ENCODE measurements around the gene XRCC3.

XRCC3 gene

DNA sequence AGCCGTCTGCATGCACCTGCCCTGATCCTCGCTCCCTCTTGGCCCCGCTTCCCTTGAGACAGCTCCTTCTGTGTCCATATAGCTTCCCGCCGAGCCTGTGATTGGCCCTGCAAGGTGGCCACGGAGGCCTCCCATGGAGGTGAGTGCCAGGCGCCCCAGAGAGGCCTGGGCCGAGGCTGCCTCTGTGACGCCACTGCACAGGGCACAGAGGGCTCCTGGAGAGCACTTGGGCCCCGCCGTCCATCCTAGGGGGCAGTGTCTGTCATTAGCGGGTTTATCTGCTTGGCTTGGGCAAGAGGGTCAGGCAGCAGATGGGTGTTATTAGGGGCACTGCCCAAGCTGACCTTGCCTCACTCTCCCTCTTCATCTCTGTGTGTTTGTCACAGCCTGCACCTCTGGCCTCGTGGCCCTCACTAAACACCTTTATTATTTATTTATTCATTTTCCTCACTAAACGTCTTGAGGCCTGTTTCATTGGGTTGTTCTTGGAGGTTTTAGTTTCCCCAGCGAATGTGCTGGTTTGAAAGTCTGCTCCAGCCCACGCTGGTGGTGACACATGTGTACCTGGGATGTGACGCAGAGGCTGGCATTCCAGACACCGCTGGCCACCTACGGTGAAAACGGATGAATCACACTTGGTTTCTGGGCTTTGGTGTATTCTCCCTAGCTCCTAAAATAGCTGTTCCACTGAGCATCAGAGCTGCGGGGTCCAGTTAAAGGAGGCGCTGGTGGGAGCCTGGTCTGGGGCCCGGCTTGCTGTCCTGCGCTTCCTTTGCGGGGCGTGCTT is 6.3 kb upstream of the XRCC3 start:
- POLR2A ChIA-PET: interaction anchor here (0.6 kb wide), 1 partner anchor 1720 kb away, joined by 3 read pairs; no protein-coding TSS in a partner anchor
- DNase-seq (ENCODE audit: extremely low spot score): no peak
- CTCF ChIA-PET: no interaction called here
- TF ChIP-seq, protein P1, sequence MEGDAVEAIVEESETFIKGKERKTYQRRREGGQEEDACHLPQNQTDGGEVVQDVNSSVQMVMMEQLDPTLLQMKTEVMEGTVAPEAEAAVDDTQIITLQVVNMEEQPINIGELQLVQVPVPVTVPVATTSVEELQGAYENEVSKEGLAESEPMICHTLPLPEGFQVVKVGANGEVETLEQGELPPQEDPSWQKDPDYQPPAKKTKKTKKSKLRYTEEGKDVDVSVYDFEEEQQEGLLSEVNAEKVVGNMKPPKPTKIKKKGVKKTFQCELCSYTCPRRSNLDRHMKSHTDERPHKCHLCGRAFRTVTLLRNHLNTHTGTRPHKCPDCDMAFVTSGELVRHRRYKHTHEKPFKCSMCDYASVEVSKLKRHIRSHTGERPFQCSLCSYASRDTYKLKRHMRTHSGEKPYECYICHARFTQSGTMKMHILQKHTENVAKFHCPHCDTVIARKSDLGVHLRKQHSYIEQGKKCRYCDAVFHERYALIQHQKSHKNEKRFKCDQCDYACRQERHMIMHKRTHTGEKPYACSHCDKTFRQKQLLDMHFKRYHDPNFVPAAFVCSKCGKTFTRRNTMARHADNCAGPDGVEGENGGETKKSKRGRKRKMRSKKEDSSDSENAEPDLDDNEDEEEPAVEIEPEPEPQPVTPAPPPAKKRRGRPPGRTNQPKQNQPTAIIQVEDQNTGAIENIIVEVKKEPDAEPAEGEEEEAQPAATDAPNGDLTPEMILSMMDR (IDR thresholded peaks at IDR 0.05; ENCODE audit: control extremely low read depth, extremely low read depth, low read depth, missing control alignments): no peak

DNA sequence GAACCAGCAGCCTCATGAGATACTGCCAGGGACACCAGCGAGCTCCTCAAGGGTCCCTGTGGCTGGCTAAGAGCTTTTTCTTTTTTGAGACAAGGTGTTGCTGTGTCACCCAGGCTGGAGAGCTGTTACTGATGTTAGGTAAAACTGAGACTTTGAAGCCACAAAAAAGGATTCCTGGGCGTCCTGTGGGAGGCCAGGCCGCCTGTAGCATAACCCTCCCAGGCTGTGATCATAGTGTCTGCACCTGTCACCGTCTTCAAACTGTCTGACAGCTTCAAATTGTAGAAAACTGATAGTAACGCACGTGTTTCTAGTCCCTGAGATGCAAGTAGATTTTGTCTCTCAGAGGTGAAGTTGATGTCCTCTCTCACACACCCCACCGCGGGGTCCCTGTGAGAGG is 4.5 kb upstream of the XRCC3 start:
- CTCF ChIA-PET: interaction anchor here (1.3 kb wide), 1 partner anchor 17 kb away, joined by 3 read pairs; no protein-coding TSS in a partner anchor
- DNase-seq (ENCODE audit: extremely low spot score): no peak
- POLR2A ChIA-PET: no interaction called here
- TF ChIP-seq, protein P1 (IDR thresholded peaks at IDR 0.05; ENCODE audit: control extremely low read depth, extremely low read depth, low read depth, missing control alignments): no peak

DNA sequence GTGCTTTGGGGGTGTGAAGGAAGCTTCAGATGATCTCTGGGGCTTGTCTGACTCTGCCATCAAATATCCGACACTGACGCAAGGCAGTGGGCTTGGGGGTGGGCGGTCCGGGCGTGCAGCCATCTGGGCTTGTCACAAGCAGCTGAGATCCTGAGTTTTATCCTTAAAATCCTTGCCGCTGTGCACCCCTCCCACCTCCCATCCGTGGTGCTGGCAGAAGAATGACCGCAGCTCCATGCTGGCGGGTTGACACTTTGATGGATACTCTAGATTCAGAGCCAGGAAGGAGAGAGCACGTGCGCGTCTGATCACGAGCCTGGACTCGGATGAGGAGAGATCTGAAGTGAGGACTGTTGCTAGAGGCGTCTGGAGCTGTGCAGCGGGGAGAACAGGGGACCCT is 3.3 kb upstream of the XRCC3 start:
- CTCF ChIA-PET: interaction anchor here (1.1 to 1.3 kb wide), 3 partner anchors 16 to 24 kb away, joined by 3 read pairs; no protein-coding TSS in a partner anchor
- TF ChIP-seq, protein P1 (IDR thresholded peaks at IDR 0.05; ENCODE audit: control extremely low read depth, extremely low read depth, low read depth, missing control alignments): no peak
- no peak for DNase-seq (ENCODE audit: extremely low spot score)
- POLR2A ChIA-PET: no interaction called here

DNA sequence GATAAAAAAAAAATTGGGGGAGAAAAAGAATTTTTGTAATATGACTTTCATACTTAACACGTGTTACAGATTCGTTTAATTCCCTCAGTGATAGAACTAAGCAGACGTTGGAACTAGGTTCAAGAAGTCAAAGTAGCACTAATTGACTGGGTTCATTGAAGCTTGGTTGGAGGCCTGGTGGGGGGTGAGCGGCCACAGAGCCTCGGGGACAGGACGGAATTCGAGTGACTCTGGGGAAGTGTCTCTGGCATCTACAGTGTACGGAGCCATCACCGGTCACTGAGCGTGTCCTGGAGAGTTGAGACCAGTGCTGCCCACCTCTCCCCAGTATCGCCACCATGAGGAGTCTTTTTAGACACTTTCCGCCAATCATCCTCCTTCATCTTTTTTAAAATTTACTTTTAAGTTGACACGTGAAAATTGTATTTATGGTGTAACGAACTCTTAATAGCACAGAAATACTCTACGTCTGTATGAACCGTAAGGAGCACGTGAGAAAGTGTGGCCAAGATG is 1.7 kb upstream of the XRCC3 start:
- no peak for DNase-seq (ENCODE audit: extremely low spot score)
- ChIA-PET POLR2A (no interaction called here), CTCF (no interaction called here)
- TF ChIP-seq, protein P1 (IDR thresholded peaks at IDR 0.05; ENCODE audit: control extremely low read depth, extremely low read depth, low read depth, missing control alignments): no peak

DNA sequence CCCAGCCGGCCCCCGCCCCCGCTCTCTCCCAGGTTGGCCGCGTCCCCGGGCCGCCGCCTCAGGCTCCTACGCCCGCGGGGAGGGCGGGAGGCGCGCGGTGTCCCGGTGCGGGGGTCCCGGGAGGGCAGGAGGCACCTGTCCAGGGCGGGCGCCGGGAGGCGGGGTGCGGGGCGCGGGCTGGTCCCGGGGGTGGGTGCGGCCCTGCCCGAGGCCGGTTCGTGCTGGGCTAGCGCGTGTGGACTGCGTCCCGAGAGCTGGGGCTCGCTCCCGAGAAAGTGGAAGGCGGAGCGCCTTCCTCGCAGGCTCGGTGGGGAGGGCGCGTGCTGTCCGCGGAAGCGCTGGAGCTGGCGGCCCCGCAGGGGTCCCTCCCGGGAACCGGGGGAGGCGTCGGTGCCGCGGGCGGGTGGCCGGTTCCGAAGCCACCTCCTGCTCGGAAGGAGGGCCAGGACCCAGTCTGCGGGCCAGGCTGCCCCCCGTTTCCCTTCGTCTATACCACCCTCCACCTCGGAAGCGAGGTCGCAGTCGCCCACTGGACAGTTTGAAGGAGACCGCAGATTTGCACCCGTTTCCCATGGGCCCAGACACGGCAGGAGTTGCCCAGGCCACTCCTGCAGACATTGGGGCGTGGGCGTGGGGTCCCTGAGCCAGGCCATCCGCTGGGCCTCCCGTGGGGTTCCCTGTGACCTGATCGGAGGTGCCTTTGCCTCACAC is 995 bp upstream of the XRCC3 start:
- ChIA-PET POLR2A (interaction anchor here (0.5 to 0.9 kb wide), 2 partner anchors 26 to 204 kb away, joined by 3 to 5 read pairs; no protein-coding TSS in a partner anchor), CTCF (interaction anchor here (0.9 to 1.0 kb wide), 2 partner anchors 19 to 90 kb away, joined by 3 read pairs; no protein-coding TSS in a partner anchor)
- DNase-seq (ENCODE audit: extremely low spot score): peak; percentile 50

More for the DNA sequence above, 995 bp upstream of the XRCC3 start:
- TF ChIP-seq, protein P1 (IDR thresholded peaks at IDR 0.05; ENCODE audit: control extremely low read depth, extremely low read depth, low read depth, missing control alignments): no peak

Data from GM10248 (cell line).